HCT116 (cell line): ENCODE results near the gene SLC35E4. TPM values are rescaled to one million over a fixed set of nuclear protein-coding genes. Genes with fewer than 3 reads are reported as not detected.

Experiments
- ATAC-seq: fragments of 200-7000 bp; cut with Tn5 transposase; 2 replicates; pipeline ENCODE4 v1.9.1; 2020; ENCODE audit warnings: mild to moderate bottlenecking, moderate library complexity
- BruUV-seq: library from RNA; stranded (reverse); fragments of 400-500 nt; replicated peaks from 2 replicates; lab custom pipeline; 2021; lab: Mats Ljungman, UMichigan
- CTCF ChIA-PET: fragments of 300-600 bp; sonication (Branson Sonifier 250); formaldehyde crosslinking; loops from one replicate; lab custom pipeline; 2021; ENCODE audit warnings: antibody characterized with exemption; lab: Charles Lee
- POLR2A ChIA-PET: fragments of 300-600, 350-600 bp; sonication (Branson Sonifier 250); formaldehyde crosslinking; loops from one replicate; lab custom pipeline; 2021; ENCODE audit warnings: antibody characterized with exemption; lab: Charles Lee
- RAD21 ChIA-PET, 2 experiments: fragments of 300-600 bp; sonication (Branson Sonifier 250); formaldehyde crosslinking; loops; one replicate each; lab custom pipeline; 2023; ENCODE audit warnings: low total read pairs in 2 of 2; ENCODE audit not compliant: uncharacterized antibody in 2 of 2, unreplicated experiment in 2 of 2, low non-redundant PET in 1 of 2; lab: Charles Lee
- DNase-seq: peaks from one replicate; pipeline ENCODE4 v3.0.0-alpha.2; 2010; ENCODE audit warnings: low read depth, low spot score
- H2AFZ ChIP-seq: fragments of 200-600 bp; shearing (Covaris generic), sonication (generic); 2 replicates; pipeline ENCODE4 v1.6.1; 2017; ENCODE audit warnings: low read depth, mixed run types, mixed read lengths, antibody characterized with exemption, low read length; ENCODE audit not compliant: poor library complexity, severe bottlenecking
- H3K27ac ChIP-seq: 2 replicates; pipeline ENCODE4 v1.5.1; 2012; ENCODE audit warnings: low read depth, low read length
- H3K27me3 ChIP-seq: fragments of 200-600 bp; sonication (generic); 2 replicates; pipeline ENCODE4 v1.6.1; 2016; ENCODE audit warnings: mixed run types, low read length, mixed read lengths; ENCODE audit not compliant: insufficient read depth
- H3K36me3 ChIP-seq, 2 experiments: fragments of 200-500 bp in 1 of 2; fragments of 200-600 bp in 1 of 2; sonication (Bioruptor generic) in 1 of 2; sonication (generic) in 1 of 2; 2 replicates each; pipeline versions ENCODE4 v1.5.1 to v1.6.1; 2014 to 2016; ENCODE audit warnings: low read length in 2 of 2, inconsistent platforms in 1 of 2, mixed read lengths in 1 of 2, mixed run types in 1 of 2; ENCODE audit not compliant: insufficient read depth in 2 of 2, control insufficient read depth in 1 of 2
- H3K4me1 ChIP-seq, 2 experiments: fragments of 200-600 bp in 1 of 2; sonication (generic) in 1 of 2; 2 replicates each; pipeline versions ENCODE4 v1.5.1 to v1.6.1; 2012 to 2017; ENCODE audit warnings: low read length in 2 of 2, inconsistent platforms in 1 of 2, mild to moderate bottlenecking in 1 of 2, mixed read lengths in 1 of 2, mixed run types in 1 of 2, moderate library complexity in 1 of 2; ENCODE audit not compliant: insufficient read depth in 2 of 2, control insufficient read depth in 1 of 2
- H3K4me2 ChIP-seq: fragments of 200-600 bp; sonication (generic); 2 replicates; pipeline ENCODE4 v1.6.1; 2017; ENCODE audit warnings: mixed run types, low read length, mixed read lengths
- H3K4me3 ChIP-seq, 2 experiments: fragments of 200-600 bp in 1 of 2; sonication (generic) in 1 of 2; replicated peaks in 1 of 2; 2 replicates each; pipeline ENCODE4 v1.5.1; 2011 to 2016; ENCODE audit warnings: low read length in 2 of 2, control low read depth in 1 of 2, low read depth in 1 of 2, mild to moderate bottlenecking in 1 of 2, mixed read lengths in 1 of 2, mixed run types in 1 of 2
- H3K79me2 ChIP-seq: fragments of 200-600 bp; sonication (generic); 2 replicates; pipeline ENCODE4 v1.6.1; 2017; ENCODE audit warnings: mild to moderate bottlenecking, mixed run types, low read length, moderate library complexity, mixed read lengths; ENCODE audit not compliant: insufficient read depth
- H3K9ac ChIP-seq: fragments of 200-600 bp; sonication (generic); 2 replicates; pipeline ENCODE4 v1.6.1; 2016; ENCODE audit warnings: low read length, mixed read lengths
- H3K9me2 ChIP-seq: fragments of 200-600 bp; sonication (generic), shearing (Covaris generic); 2 replicates; pipeline ENCODE4 v1.6.1; 2017; ENCODE audit warnings: mixed run types, mild to moderate bottlenecking, moderate library complexity; ENCODE audit not compliant: insufficient read depth
- H3K9me3 ChIP-seq, 2 experiments: fragments of 200-500 bp in 1 of 2; fragments of 200-600 bp in 1 of 2; sonication (Bioruptor generic) in 1 of 2; sonication (generic) in 1 of 2; 2 replicates each; pipeline ENCODE4 v1.6.1; 2014 to 2017; ENCODE audit warnings: low read length in 2 of 2, mixed read lengths in 2 of 2, inconsistent platforms in 1 of 2, low read depth in 1 of 2, mild to moderate bottlenecking in 1 of 2, mixed run types in 1 of 2, moderate library complexity in 1 of 2; ENCODE audit not compliant: control insufficient read depth in 1 of 2, insufficient read depth in 1 of 2
- H4K20me1 ChIP-seq: fragments of 200-600 bp; sonication (generic), shearing (Covaris generic); 2 replicates; pipeline ENCODE4 v1.6.1; 2017; ENCODE audit warnings: mixed run types, mild to moderate bottlenecking, moderate library complexity; ENCODE audit not compliant: insufficient read depth
- EGR1 ChIP-seq: IDR thresholded peaks from 2 replicates; pipeline ENCODE4 v1.6.1; 2012; ENCODE audit warnings: low read depth
- ELF1 ChIP-seq: IDR thresholded peaks from 2 replicates; pipeline ENCODE4 v1.6.1; 2012; ENCODE audit warnings: low read depth, borderline replicate concordance
- EZH2 ChIP-seq: fragments of 200-600 bp; sonication (generic); IDR thresholded peaks from 2 replicates; pipeline ENCODE4 v1.6.1; 2017; ENCODE audit warnings: antibody characterized with exemption, mixed run types
- JUND ChIP-seq: IDR thresholded peaks from 2 replicates; pipeline ENCODE4 v1.6.1; 2012
- MAX ChIP-seq: IDR thresholded peaks from 2 replicates; pipeline ENCODE4 v1.6.1; 2012
- POLR2A ChIP-seq: IDR thresholded peaks from 2 replicates; pipeline ENCODE4 v1.7.0; 2011; ENCODE audit warnings: borderline replicate concordance; ENCODE audit not compliant: insufficient read depth, insufficient read length; ENCODE audit errors: extremely low read depth
- RAD21 ChIP-seq: IDR thresholded peaks from 2 replicates; pipeline ENCODE4 v1.6.1; 2012; ENCODE audit warnings: low read depth, mild to moderate bottlenecking
- REST ChIP-seq: IDR thresholded peaks from 2 replicates; pipeline ENCODE4 v1.6.1; 2012; ENCODE audit warnings: low read depth
- SRF ChIP-seq: IDR thresholded peaks from 2 replicates; pipeline ENCODE4 v1.6.1; 2012; ENCODE audit warnings: low read depth
- TCF7L2 ChIP-seq: IDR thresholded peaks from 2 replicates; pipeline ENCODE4 v1.7.0; 2011; ENCODE audit warnings: borderline replicate concordance, inconsistent platforms; ENCODE audit not compliant: insufficient read depth, insufficient read length; ENCODE audit errors: extremely low read depth
- intact Hi-C: fragments of 100-400 bp; cut with micrococcal nuclease; formaldehyde crosslinking; loops from 2 replicates; pipeline ENCODE4 v1.10.0; 2022
- total RNA-seq: library from RNA; stranded (reverse); gene quantifications from one replicate; pipeline ENCODE4 v1.2.1, GENCODE V29; 2021; ENCODE audit not compliant: unreplicated experiment

Gene SLC35E4
- total RNA-seq, 1 experiment from 2014 or later: 6.2 TPM

- no peak for ATAC-seq
- ChIA-PET CTCF (no interaction called here), POLR2A (no interaction called here), RAD21 (no interaction called here)
- Histone ChIP-seq H3K9ac (no peak overlapping the region), H3K9me2 (no peaks in the 10 kb centered on the region), H3K4me2 (no peak overlapping the region), H3K4me1 (peaks cover 18 to 32% of the 10 kb centered on the region in 2 experiments), H4K20me1 (no peaks in the 10 kb centered on the region), H2AFZ (no peak overlapping the region), H3K36me3 (no peaks in the 10 kb centered on the region), H3K9me3 (no peaks in the 10 kb centered on the region), H3K27ac (no peak overlapping the region), H3K4me3 (no peak overlapping the region), H3K27me3 (no peaks in the 10 kb centered on the region), H3K79me2 (no peaks in the 10 kb centered on the region)
- intact Hi-C loops: no loop called here
- DNase-seq: no peak
- BruUV-seq: no TSS peak
- TF ChIP-seq POLR2A (no peak), EZH2 (no peak), SRF (no peak), MAX (no peak), REST (no peak), ELF1 (no peak), RAD21 (no peak), TCF7L2 (no peak), JUND (no peak), EGR1 (no peak)
Measured at GRCh38 chr22:30647536-30647935, 12.0 kb downstream of the SLC35E4 start.
